RWPE2 (cell line): ENCODE measurements around the gene IRF1.

Experiments used
- ATAC-seq: fragments of 200-7000 bp; cut with Tn5 transposase; 3 replicates; pipeline ENCODE4 v1.9.1; 2021; ENCODE audit warnings: low read depth
- DNase-seq: peaks from one replicate; pipeline ENCODE4 v3.0.0-alpha.2; 2020; ENCODE audit warnings: low spot score
- H3K27ac ChIP-seq: fragments of 450-650 bp; 2 replicates; pipeline ENCODE4 v1.5.1; 2017; ENCODE audit warnings: mild to moderate bottlenecking; ENCODE audit not compliant: poor library complexity, severe bottlenecking
- H3K27me3 ChIP-seq: fragments of 250-450 bp; sonication (Bioruptor Pico); 2 replicates; pipeline ENCODE4 v1.5.1; 2021; ENCODE audit warnings: mild to moderate bottlenecking, moderate library complexity; ENCODE audit not compliant: insufficient read depth, poor library complexity, severe bottlenecking
- H3K36me3 ChIP-seq: fragments of 250-450 bp; sonication (Bioruptor Pico); 2 replicates; pipeline ENCODE4 v1.5.1; 2020; ENCODE audit warnings: low read depth, mild to moderate bottlenecking, moderate library complexity
- H3K4me1 ChIP-seq: fragments of 250-450 bp; sonication (Bioruptor Pico); 2 replicates; pipeline ENCODE4 v1.5.1; 2021; ENCODE audit warnings: mild to moderate bottlenecking, moderate library complexity; ENCODE audit not compliant: insufficient read depth, poor library complexity, severe bottlenecking
- H3K4me3 ChIP-seq: fragments of 250-450 bp; sonication (Bioruptor Pico); 2 replicates; pipeline ENCODE4 v1.5.1; 2021; ENCODE audit warnings: mild to moderate bottlenecking, moderate library complexity; ENCODE audit not compliant: severe bottlenecking
- H3K9me3 ChIP-seq: fragments of 250-450 bp; sonication (Bioruptor Pico); 2 replicates; pipeline ENCODE4 v1.5.1; 2021; ENCODE audit warnings: mild to moderate bottlenecking, moderate library complexity; ENCODE audit not compliant: severe bottlenecking
- CTCF ChIP-seq: fragments of 450-650 bp; IDR thresholded peaks from one replicate; pipeline ENCODE4 v1.5.1; 2017; ENCODE audit warnings: mild to moderate bottlenecking, moderate library complexity; ENCODE audit not compliant: poor library complexity, severe bottlenecking

Gene IRF1

GRCh38 chr5:132472431-132472830, 18.1 kb downstream of the IRF1 start:
- Histone ChIP-seq H3K9me3 (no peaks in the 10 kb centered on the region), H3K36me3 (no peaks in the 10 kb centered on the region), H3K4me3 (no peak overlapping the region), H3K4me1 (peaks cover 7% of the 10 kb centered on the region), H3K27ac (no peak overlapping the region), H3K27me3 (no peaks in the 10 kb centered on the region)
- no peak for TF ChIP-seq CTCF
- peak; percentile 26 for DNase-seq
- no peak for ATAC-seq

GRCh38 chr5:132471944-132472343, 18.6 kb downstream of the IRF1 start:
- peaks cover 12% of the 10 kb centered on the region for H3K4me1 ChIP-seq
- H3K9me3 ChIP-seq, result no peaks in the 10 kb centered on the region
- TF ChIP-seq CTCF, result no peak
- ATAC-seq (no peak), DNase-seq (peak; percentile 57)
- H3K4me3 ChIP-seq, result no peak overlapping the region
- no peaks in the 10 kb centered on the region for H3K36me3 ChIP-seq
- H3K27ac ChIP-seq, result no peak overlapping the region
- no peaks in the 10 kb centered on the region for H3K27me3 ChIP-seq

- no peaks in the 10 kb centered on the region for H3K27me3 ChIP-seq
- H3K4me3 ChIP-seq, result no peak overlapping the region
- ATAC-seq, result no peak
- no peaks in the 10 kb centered on the region for H3K36me3 ChIP-seq
- TF ChIP-seq CTCF, result no peak
- no peaks in the 10 kb centered on the region for H3K9me3 ChIP-seq
- peaks cover 18% of the 10 kb centered on the region for H3K4me1 ChIP-seq
- peak; percentile 26 for DNase-seq
- no peak overlapping the region for H3K27ac ChIP-seq
Measured at GRCh38 chr5:132471151-132471907, 19.2 kb downstream of the IRF1 start.

GRCh38 chr5:132470596-132470995, 20.0 kb downstream of the IRF1 start:
- H3K27me3 ChIP-seq, result no peaks in the 10 kb centered on the region
- H3K9me3 ChIP-seq, result no peaks in the 10 kb centered on the region
- no peaks in the 10 kb centered on the region for H3K36me3 ChIP-seq
- DNase-seq (peak; percentile 49), ATAC-seq (no peak)
- no peak overlapping the region for H3K27ac ChIP-seq
- no peak for TF ChIP-seq CTCF
- H3K4me1 ChIP-seq, result peaks cover 25% of the 10 kb centered on the region
- no peak overlapping the region for H3K4me3 ChIP-seq

GRCh38 chr5:132470010-132470392, 20.6 kb downstream of the IRF1 start:
- H3K4me3 ChIP-seq, result no peak overlapping the region
- no peak for TF ChIP-seq CTCF
- H3K9me3 ChIP-seq, result no peaks in the 10 kb centered on the region
- no peaks in the 10 kb centered on the region for H3K27me3 ChIP-seq
- H3K27ac ChIP-seq, result no peak overlapping the region
- peak; percentile 39 for DNase-seq
- H3K4me1 ChIP-seq, result peaks cover 30% of the 10 kb centered on the region
- no peaks in the 10 kb centered on the region for H3K36me3 ChIP-seq
- ATAC-seq, result no peak
